ENCODE results near the gene C1orf141.

GRCh38 chr1:67097305-67097704 lies 37.5 kb downstream of the C1orf141 start:
- TF ChIP-seq EZH2 (IDR thresholded peaks at IDR 0.05; ENCODE audit: insufficient read depth, poor library complexity, severe bottlenecking) (no peak), EZH2phosphoT487 (IDR thresholded peaks at IDR 0.05; ENCODE audit: insufficient read depth, low read depth) (no peak)
